GM13977 (cell line): ENCODE results near the gene DHRS7.

Experiments
- DNase-seq: peaks from one replicate; pipeline ENCODE4 v3.0.0; 2012; ENCODE audit warnings: low spot score
- in situ Hi-C: fragments of 300-500 bp; cut with MboI; formaldehyde crosslinking; loops from one replicate; pipeline ENCODE4 v1.12.0; 2022; ENCODE audit warnings: low sequenced_read_pairs, low pct_unique_long_range_greater_than_20kb, mixed read lengths, inconsistent platforms; ENCODE audit not compliant: unreplicated experiment
- TF ChIP-seq, protein P1 (sequence below): IDR thresholded peaks from 2 replicates; pipeline ENCODE4 v1.5.1; 2012; ENCODE audit warnings: mild to moderate bottlenecking, control low read depth; ENCODE audit not compliant: insufficient read depth; ENCODE audit errors: extremely low read depth, missing control alignments

Gene DHRS7

DNA sequence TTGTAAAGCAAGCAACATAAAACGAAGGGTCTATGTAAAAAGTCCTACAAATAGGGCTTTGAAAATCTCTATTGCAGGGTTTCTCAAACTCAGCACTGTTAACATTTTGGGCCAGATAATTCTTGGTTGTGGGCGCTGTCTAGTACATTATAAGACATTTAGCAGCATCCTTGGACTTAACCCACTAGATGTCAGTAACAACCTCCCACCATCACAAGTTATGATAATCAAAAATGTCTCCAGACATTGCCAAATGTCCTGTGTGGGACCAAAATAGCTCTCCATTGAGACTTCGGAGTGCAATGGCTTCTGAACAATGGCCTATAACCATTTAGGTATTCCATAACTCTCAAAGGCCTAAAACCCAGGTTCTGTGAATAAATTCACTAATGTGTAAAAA is 22.9 kb upstream of the DHRS7 start:
- TF ChIP-seq, protein P1, sequence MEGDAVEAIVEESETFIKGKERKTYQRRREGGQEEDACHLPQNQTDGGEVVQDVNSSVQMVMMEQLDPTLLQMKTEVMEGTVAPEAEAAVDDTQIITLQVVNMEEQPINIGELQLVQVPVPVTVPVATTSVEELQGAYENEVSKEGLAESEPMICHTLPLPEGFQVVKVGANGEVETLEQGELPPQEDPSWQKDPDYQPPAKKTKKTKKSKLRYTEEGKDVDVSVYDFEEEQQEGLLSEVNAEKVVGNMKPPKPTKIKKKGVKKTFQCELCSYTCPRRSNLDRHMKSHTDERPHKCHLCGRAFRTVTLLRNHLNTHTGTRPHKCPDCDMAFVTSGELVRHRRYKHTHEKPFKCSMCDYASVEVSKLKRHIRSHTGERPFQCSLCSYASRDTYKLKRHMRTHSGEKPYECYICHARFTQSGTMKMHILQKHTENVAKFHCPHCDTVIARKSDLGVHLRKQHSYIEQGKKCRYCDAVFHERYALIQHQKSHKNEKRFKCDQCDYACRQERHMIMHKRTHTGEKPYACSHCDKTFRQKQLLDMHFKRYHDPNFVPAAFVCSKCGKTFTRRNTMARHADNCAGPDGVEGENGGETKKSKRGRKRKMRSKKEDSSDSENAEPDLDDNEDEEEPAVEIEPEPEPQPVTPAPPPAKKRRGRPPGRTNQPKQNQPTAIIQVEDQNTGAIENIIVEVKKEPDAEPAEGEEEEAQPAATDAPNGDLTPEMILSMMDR, result peak; percentile 46
- DNase-seq, result no peak
- in situ Hi-C loops, result loop anchor here (25.0 kb wide), 2 partner anchors 226 to 374 kb away; no protein-coding TSS in a partner anchor

DNA sequence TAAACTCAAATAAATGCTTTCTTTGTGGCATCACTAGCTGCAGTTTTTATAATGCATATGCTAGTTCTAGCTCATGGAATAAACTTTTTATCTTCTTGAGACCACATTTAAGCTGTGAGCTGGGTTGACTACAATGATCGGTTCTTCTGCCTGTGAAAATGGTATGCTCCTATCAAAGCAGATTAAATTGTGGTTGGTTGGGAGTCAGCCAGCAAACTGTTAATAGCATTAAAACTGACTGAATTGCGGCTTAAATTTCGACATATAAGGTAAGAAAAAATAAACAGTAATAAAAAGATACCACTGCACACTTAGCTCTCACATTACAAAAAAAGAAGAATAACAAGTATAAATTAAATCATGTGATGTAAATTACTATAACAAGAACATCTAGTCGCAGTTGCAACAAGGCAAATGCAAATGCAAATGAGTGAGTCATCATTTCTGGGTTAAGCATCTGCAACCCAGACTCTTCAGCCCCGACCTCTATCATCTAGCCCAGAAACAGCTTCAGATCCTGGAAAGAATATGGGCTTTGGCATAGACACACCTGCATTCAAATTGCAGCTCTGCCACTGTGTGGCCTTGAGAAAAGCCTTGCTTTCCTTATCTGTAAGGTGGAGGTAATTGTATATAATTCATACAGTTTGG is 19.8 kb upstream of the DHRS7 start:
- no peak for DNase-seq
- TF ChIP-seq, protein P1, result no peak
- in situ Hi-C loops, result loop anchor here (5.0 to 25.0 kb wide), 3 partner anchors 118 to 377 kb away; no protein-coding TSS in a partner anchor

DNA sequence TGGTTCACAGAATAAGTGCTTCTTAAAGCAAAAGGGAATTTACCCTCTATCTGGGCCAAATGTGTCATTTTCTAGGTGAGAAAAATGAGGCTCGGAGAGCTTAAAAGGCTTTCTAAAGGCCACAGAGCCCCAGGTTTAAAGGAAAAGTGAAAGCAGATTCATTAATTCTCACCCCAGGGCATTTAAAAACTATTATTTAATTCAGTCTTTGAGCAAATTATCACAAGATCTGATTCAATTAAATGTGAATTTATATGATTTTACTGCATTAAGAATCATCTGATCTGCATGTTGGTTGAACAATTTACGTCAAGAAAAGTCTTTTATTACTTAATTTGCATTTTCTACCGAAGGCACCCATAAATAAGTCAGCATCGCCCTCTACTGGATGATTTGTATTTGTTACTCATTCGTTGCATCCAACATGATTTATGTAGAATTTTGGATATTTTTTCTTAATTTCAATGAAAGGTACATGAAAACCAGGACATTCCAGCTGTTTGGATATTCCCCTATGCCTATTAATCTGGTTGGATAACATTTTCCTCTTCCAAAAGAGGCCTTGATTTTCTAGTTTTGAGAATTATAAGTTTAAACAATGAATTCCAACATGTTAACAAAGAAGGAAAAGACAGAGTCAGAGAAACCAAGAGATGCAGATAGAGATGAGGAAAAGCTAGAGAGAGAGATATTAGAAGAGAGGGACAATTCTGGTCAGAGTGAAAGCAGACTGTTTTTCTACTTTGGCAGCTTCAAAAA is 19.1 kb upstream of the DHRS7 start:
- TF ChIP-seq, protein P1, result peak; percentile 70
- in situ Hi-C loops, result loop anchor here (5.0 to 25.0 kb wide), 3 partner anchors 117 to 378 kb away; no protein-coding TSS in a partner anchor
- DNase-seq, result no peak

DNA sequence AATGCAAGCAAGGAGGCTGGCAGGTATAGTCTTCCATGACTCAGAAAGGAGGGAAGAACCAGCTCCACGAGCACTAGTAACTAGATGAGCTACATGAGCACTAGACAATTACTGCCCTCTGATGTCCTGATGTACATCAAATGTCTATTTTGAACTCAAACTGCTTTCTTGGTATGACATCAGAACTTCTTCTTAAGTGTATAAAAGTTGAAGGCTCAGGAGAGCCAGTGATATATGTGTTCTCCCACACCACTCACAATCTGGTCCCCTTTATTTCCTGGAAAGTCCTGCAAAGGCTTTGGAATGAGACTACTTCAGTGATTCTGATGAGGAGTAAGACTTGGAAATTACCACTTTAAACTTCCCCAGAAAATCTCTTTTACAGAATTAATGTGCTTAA is 18.5 kb upstream of the DHRS7 start:
- TF ChIP-seq, protein P1, result peak; percentile 11

DNA sequence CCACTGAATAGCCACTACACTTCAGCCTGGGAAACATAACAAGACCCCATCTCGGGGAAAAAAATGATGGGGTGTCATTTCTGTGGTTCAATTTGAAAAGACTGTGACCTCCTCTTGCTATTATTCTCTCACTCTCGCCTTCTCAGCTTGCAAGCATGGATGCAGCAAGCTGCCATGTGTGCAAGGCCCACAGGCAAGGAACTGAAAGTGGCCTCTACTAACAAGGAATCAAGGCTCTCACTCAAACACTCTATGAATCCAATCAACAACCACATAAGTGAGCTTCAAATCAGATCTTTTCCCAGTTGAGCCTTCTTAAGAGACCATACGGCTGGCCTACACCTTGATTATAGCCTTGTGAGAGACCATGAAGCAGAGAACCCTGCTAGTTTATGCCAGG is 17.9 kb upstream of the DHRS7 start:
- in situ Hi-C loops, result loop anchor here (5.0 to 25.0 kb wide), 3 partner anchors 116 to 379 kb away; no protein-coding TSS in a partner anchor
- TF ChIP-seq, protein P1, result no peak

More for the DNA sequence above, 18.5 kb upstream of the DHRS7 start:
- in situ Hi-C loops, result loop anchor here (5.0 to 25.0 kb wide), 3 partner anchors 116 to 379 kb away; no protein-coding TSS in a partner anchor
- no peak for DNase-seq

DNA sequence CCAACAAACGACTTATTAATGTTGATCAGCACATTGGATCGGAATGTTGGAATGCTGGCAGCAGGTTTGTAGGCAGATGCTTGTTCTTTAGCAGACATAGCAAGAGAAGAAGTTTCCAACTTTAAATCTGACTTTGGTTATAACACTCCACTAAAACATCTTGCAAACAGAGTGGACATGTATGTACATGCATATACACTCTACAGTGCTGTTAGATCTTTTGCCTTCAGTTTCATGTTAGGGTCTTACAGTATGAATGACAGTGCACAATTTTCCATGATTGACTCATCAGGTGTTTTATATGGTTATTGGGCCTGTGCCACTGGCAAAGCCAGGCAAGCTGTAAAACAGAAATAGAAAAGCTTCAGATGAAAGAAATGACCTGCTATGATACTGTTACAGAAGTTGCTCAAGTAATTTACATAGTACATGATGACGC is 14.3 kb upstream of the DHRS7 start:
- TF ChIP-seq, protein P1, result no peak
- in situ Hi-C loops, result loop anchor here (25.0 kb wide), 2 partner anchors 217 to 383 kb away; no protein-coding TSS in a partner anchor
- DNase-seq, result no peak

More for the DNA sequence above, 17.9 kb upstream of the DHRS7 start:
- DNase-seq, result no peak
